Measurements from ENCODE around the gene GTPBP3. TPM values are rescaled to one million over a fixed set of nuclear protein-coding genes. Genes with fewer than 3 reads are reported as not detected.

Gene GTPBP3
- total RNA-seq, 1 experiment from 2014 or later: 73.0 TPM

DNA sequence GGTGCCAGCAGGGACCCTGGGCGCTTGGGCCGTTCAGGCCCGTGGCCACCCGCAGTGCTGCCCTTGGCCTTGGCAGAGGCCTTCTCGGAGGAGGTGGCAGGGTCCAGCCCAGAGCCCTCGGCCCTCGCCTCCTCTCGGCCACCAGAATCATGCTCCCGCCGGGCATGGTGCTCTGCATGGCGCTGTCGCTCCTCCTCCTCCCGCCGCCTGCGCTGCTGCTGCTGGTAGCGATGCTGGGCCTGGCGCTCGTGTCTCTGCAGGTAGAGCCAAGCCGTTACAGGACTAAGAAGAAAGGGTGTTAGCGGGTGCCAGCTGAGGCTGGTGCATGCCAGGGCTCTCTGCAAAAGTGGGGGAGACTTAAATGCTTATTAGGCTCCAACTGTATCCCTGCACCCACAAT lies 12.2 kb upstream of the GTPBP3 start:
- no peak for TF ChIP-seq FOSL1 (IDR thresholded peaks at IDR 0.05; ENCODE audit: low read depth)
- no peak for TF ChIP-seq EZH2 (IDR thresholded peaks at IDR 0.05)
- no peak for TF ChIP-seq EGR1 (IDR thresholded peaks at IDR 0.05; ENCODE audit: low read depth)
- TF ChIP-seq CBX3 (IDR thresholded peaks at IDR 0.05; ENCODE audit: low read depth): no peak
- no peak for TF ChIP-seq REST (IDR thresholded peaks at IDR 0.05; ENCODE audit: low read depth)
- TF ChIP-seq JUND (IDR thresholded peaks at IDR 0.05): no peak
- no peak for TF ChIP-seq ELF1 (IDR thresholded peaks at IDR 0.05; ENCODE audit: borderline replicate concordance, low read depth)
- TF ChIP-seq, protein P1, sequence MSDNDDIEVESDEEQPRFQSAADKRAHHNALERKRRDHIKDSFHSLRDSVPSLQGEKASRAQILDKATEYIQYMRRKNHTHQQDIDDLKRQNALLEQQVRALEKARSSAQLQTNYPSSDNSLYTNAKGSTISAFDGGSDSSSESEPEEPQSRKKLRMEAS (IDR thresholded peaks at IDR 0.05): no peak
- no peak for TF ChIP-seq ZFX (IDR thresholded peaks at IDR 0.05)
- TF ChIP-seq CEBPB (IDR thresholded peaks at IDR 0.05; ENCODE audit: low read depth): no peak
- no peak for TF ChIP-seq POLR2A (IDR thresholded peaks at IDR 0.05; ENCODE audit: borderline replicate concordance, extremely low read depth, insufficient read depth, insufficient read length)
- no peak for TF ChIP-seq RAD21 (IDR thresholded peaks at IDR 0.05; ENCODE audit: low read depth)
- TF ChIP-seq ZNF274 (IDR thresholded peaks at IDR 0.05; ENCODE audit: low read depth, low read length): no peak
- TF ChIP-seq SRF (IDR thresholded peaks at IDR 0.05; ENCODE audit: low read depth): no peak
- TF ChIP-seq, protein P2, sequence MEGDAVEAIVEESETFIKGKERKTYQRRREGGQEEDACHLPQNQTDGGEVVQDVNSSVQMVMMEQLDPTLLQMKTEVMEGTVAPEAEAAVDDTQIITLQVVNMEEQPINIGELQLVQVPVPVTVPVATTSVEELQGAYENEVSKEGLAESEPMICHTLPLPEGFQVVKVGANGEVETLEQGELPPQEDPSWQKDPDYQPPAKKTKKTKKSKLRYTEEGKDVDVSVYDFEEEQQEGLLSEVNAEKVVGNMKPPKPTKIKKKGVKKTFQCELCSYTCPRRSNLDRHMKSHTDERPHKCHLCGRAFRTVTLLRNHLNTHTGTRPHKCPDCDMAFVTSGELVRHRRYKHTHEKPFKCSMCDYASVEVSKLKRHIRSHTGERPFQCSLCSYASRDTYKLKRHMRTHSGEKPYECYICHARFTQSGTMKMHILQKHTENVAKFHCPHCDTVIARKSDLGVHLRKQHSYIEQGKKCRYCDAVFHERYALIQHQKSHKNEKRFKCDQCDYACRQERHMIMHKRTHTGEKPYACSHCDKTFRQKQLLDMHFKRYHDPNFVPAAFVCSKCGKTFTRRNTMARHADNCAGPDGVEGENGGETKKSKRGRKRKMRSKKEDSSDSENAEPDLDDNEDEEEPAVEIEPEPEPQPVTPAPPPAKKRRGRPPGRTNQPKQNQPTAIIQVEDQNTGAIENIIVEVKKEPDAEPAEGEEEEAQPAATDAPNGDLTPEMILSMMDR (IDR thresholded peaks at IDR 0.05 in 2 of 3, conservative IDR thresholded peaks at IDR 0.05 in 1 of 3; ENCODE audit: borderline replicate concordance in 1 of 3, insufficient read depth in 1 of 3, low read depth in 2 of 3, low read length in 2 of 3): no peak
- no peak for TF ChIP-seq SIN3A (IDR thresholded peaks at IDR 0.05; ENCODE audit: low read depth)
- no peak for TF ChIP-seq TCF7L2 (IDR thresholded peaks at IDR 0.05; ENCODE audit: borderline replicate concordance, extremely low read depth, insufficient read depth, insufficient read length)
- ChIA-PET RAD21 (ENCODE audit: low non-redundant PET in 1 of 2, low total read pairs in 2 of 2, uncharacterized antibody in 2 of 2, unreplicated experiment in 2 of 2) (no interaction called here), CTCF (no interaction called here), POLR2A (no interaction called here)
- Histone ChIP-seq H3K4me3 (replicated peaks in 1 of 2; ENCODE audit: low read depth in 1 of 2, low read length in 2 of 2) (no peak overlapping the region), H3K27me3 (ENCODE audit: insufficient read depth, low read length) (no peaks in the 10 kb centered on the region), H3K36me3 (ENCODE audit: control insufficient read depth in 1 of 2, insufficient read depth in 2 of 2, low read length in 2 of 2) (peaks cover 5 to 8% of the 10 kb centered on the region in 2 experiments; a peak in 2 of 4 replicates), H3K79me2 (ENCODE audit: insufficient read depth, low read length) (no peaks in the 10 kb centered on the region), H3K27ac (ENCODE audit: low read depth, low read length) (no peak overlapping the region), H3K9me3 (ENCODE audit: control insufficient read depth in 1 of 2, insufficient read depth in 1 of 2, low read depth in 1 of 2, low read length in 2 of 2) (no peaks in the 10 kb centered on the region), H3K9ac (ENCODE audit: low read length) (no peak overlapping the region), H4K20me1 (ENCODE audit: insufficient read depth) (no peaks in the 10 kb centered on the region), H2AFZ (ENCODE audit: low read depth, low read length, poor library complexity, severe bottlenecking) (no peak overlapping the region), H3K4me2 (ENCODE audit: low read length) (no peak overlapping the region), H3K9me2 (ENCODE audit: insufficient read depth) (no peaks in the 10 kb centered on the region), H3K4me1 (ENCODE audit: control insufficient read depth in 1 of 2, insufficient read depth in 2 of 2, low read length in 2 of 2) (peaks cover 5 to 18% of the 10 kb centered on the region in 2 experiments)
- BruUV-seq (replicated peaks): no TSS peak
- ATAC-seq (no peak), DNase-seq (ENCODE audit: low read depth, low spot score) (no peak)
- intact Hi-C loops (cut with micrococcal nuclease): no loop called here
